ENCODE results near the gene KIF26B.

Gene KIF26B

GRCh38 chr1:245111073-245111472 is 43.7 kb upstream of the KIF26B start:
- no peak overlapping the region for H3K9ac ChIP-seq (ENCODE audit: low read length)
- H3K27ac ChIP-seq (ENCODE audit: low read depth, low read length): no peak overlapping the region
- H3K4me3 ChIP-seq (ENCODE audit: insufficient read depth, low read length, poor library complexity, severe bottlenecking): no peak overlapping the region
- H3K79me2 ChIP-seq (ENCODE audit: insufficient read depth, low read length): no peaks in the 10 kb centered on the region
- H3K4me2 ChIP-seq (ENCODE audit: low read depth, low read length, poor library complexity, severe bottlenecking): no peak overlapping the region
- H3F3A ChIP-seq (ENCODE audit: insufficient read depth): no peaks in the 10 kb centered on the region
- TF ChIP-seq EZH2phosphoT487 (conservative IDR thresholded peaks at IDR 0.05; ENCODE audit: low read length): no peak
- TF ChIP-seq, protein P1, sequence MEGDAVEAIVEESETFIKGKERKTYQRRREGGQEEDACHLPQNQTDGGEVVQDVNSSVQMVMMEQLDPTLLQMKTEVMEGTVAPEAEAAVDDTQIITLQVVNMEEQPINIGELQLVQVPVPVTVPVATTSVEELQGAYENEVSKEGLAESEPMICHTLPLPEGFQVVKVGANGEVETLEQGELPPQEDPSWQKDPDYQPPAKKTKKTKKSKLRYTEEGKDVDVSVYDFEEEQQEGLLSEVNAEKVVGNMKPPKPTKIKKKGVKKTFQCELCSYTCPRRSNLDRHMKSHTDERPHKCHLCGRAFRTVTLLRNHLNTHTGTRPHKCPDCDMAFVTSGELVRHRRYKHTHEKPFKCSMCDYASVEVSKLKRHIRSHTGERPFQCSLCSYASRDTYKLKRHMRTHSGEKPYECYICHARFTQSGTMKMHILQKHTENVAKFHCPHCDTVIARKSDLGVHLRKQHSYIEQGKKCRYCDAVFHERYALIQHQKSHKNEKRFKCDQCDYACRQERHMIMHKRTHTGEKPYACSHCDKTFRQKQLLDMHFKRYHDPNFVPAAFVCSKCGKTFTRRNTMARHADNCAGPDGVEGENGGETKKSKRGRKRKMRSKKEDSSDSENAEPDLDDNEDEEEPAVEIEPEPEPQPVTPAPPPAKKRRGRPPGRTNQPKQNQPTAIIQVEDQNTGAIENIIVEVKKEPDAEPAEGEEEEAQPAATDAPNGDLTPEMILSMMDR (IDR thresholded peaks at IDR 0.05; ENCODE audit: insufficient read depth, low read length, poor library complexity, severe bottlenecking): no peak
- H3K36me3 ChIP-seq (ENCODE audit: low read length): no peaks in the 10 kb centered on the region
- no peaks in the 10 kb centered on the region for H3K27me3 ChIP-seq (ENCODE audit: low read length)
- no peaks in the 10 kb centered on the region for H3K9me3 ChIP-seq (ENCODE audit: insufficient read depth, low read length)
- H3K9me2 ChIP-seq (replicated peaks; ENCODE audit: insufficient read depth, low read length): no peaks in the 10 kb centered on the region
- no peaks in the 10 kb centered on the region for H4K20me1 ChIP-seq (ENCODE audit: low read depth, low read length)
- H2AFZ ChIP-seq (ENCODE audit: low read depth, low read length, severe bottlenecking): no peak overlapping the region

GRCh38 chr1:245113649-245114048 is 41.1 kb upstream of the KIF26B start:
- H3K27me3 ChIP-seq (ENCODE audit: low read length): no peaks in the 10 kb centered on the region
- H3K4me2 ChIP-seq (ENCODE audit: low read depth, low read length, poor library complexity, severe bottlenecking): no peak overlapping the region
- H3K36me3 ChIP-seq (ENCODE audit: low read length): no peaks in the 10 kb centered on the region
- H3K9me3 ChIP-seq (ENCODE audit: insufficient read depth, low read length): no peaks in the 10 kb centered on the region
- no peak overlapping the region for H3K9ac ChIP-seq (ENCODE audit: low read length)
- no peaks in the 10 kb centered on the region for H3F3A ChIP-seq (ENCODE audit: insufficient read depth)
- no peaks in the 10 kb centered on the region for H3K9me2 ChIP-seq (replicated peaks; ENCODE audit: insufficient read depth, low read length)
- no peaks in the 10 kb centered on the region for H4K20me1 ChIP-seq (ENCODE audit: low read depth, low read length)
- no peak for TF ChIP-seq EZH2phosphoT487 (conservative IDR thresholded peaks at IDR 0.05; ENCODE audit: low read length)
- TF ChIP-seq, protein P1 (IDR thresholded peaks at IDR 0.05; ENCODE audit: insufficient read depth, low read length, poor library complexity, severe bottlenecking): no peak
- no peak overlapping the region for H3K4me3 ChIP-seq (ENCODE audit: insufficient read depth, low read length, poor library complexity, severe bottlenecking)
- H2AFZ ChIP-seq (ENCODE audit: low read depth, low read length, severe bottlenecking): no peak overlapping the region
- no peaks in the 10 kb centered on the region for H3K79me2 ChIP-seq (ENCODE audit: insufficient read depth, low read length)
- no peak overlapping the region for H3K27ac ChIP-seq (ENCODE audit: low read depth, low read length)

- Histone ChIP-seq H3K27ac (ENCODE audit: low read depth, low read length) (no peak overlapping the region), H2AFZ (ENCODE audit: low read depth, low read length, severe bottlenecking) (no peak overlapping the region), H3K9me2 (replicated peaks; ENCODE audit: insufficient read depth, low read length) (no peaks in the 10 kb centered on the region), H3K9me3 (ENCODE audit: insufficient read depth, low read length) (no peaks in the 10 kb centered on the region), H4K20me1 (ENCODE audit: low read depth, low read length) (no peaks in the 10 kb centered on the region), H3K4me2 (ENCODE audit: low read depth, low read length, poor library complexity, severe bottlenecking) (no peak overlapping the region), H3F3A (ENCODE audit: insufficient read depth) (no peaks in the 10 kb centered on the region), H3K79me2 (ENCODE audit: insufficient read depth, low read length) (no peaks in the 10 kb centered on the region), H3K27me3 (ENCODE audit: low read length) (no peaks in the 10 kb centered on the region), H3K36me3 (ENCODE audit: low read length) (no peaks in the 10 kb centered on the region), H3K9ac (ENCODE audit: low read length) (no peak overlapping the region), H3K4me3 (ENCODE audit: insufficient read depth, low read length, poor library complexity, severe bottlenecking) (no peak overlapping the region)
- TF ChIP-seq EZH2phosphoT487 (conservative IDR thresholded peaks at IDR 0.05; ENCODE audit: low read length): no peak
- TF ChIP-seq, protein P1 (IDR thresholded peaks at IDR 0.05; ENCODE audit: insufficient read depth, low read length, poor library complexity, severe bottlenecking): no peak
These were observed 38.7 kb upstream of the KIF26B start for GRCh38 chr1:245116131-245116530.

Measured in SU-DHL-6 (cell line).